Measurements from ENCODE around the gene ADAMTS8.

DNA sequence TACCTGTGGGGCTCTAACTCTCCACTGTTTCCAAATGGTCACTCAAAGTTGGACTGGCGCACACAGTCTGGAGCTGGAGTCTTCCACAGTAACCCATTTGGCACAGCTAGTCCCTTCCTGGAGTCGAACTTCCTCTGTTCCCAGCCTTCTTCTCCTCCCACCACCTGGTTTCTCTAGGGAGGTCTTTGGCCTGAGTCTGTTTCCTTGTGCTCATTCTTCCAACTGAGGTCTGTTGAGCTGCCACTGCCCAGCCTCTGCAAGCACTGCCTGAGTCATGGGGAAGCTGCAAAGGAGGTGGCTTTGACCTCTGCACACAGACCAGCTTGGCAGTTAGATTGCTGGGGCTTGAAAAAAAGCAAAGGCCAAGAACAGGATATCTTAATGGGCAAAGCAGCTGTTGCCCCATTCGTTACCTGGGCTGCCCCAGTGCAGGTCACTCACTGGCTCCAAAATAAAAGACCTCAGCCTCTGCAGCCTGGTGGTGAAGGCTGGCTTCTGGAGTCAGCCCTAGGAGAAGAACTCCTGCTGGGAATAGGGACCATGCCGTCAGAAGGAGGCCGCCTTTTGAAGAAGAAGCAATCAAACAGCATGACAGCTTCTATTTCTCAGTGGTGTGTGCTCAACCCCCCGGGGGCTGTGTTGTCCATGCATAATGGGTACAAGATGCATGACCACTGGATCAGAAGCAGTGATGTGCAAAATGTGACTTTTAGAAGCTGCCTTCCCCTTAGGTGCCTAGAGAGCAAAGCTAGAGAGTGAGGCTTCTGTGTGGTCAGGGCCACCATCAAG is 23.0 kb upstream of the ADAMTS8 start:
- TF ChIP-seq CEBPB (IDR thresholded peaks at IDR 0.05) (no peak), TAF1 (IDR thresholded peaks at IDR 0.05; ENCODE audit: low read depth) (no peak), FOXM1 (IDR thresholded peaks at IDR 0.05; ENCODE audit: borderline replicate concordance, low read depth) (no peak), TEAD4 (IDR thresholded peaks at IDR 0.05) (no peak), NFIC (IDR thresholded peaks at IDR 0.05) (no peak)
- TF ChIP-seq, protein P1, sequence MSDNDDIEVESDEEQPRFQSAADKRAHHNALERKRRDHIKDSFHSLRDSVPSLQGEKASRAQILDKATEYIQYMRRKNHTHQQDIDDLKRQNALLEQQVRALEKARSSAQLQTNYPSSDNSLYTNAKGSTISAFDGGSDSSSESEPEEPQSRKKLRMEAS (IDR thresholded peaks at IDR 0.05): no peak

Data from Ishikawa (cell line).